Measurements from ENCODE around the gene DNM3. TPM values are rescaled to one million over a fixed set of nuclear protein-coding genes. Genes with fewer than 3 reads are reported as not detected.

DNM3 gene
- total and polyA plus RNA-seq, 10 of the 15 experiments (the other 5 are each of a cell fraction or from before 2014, with no cell fraction given), result 0.03 to 1.5 (median 0.08) TPM; not detected in 3

DNA sequence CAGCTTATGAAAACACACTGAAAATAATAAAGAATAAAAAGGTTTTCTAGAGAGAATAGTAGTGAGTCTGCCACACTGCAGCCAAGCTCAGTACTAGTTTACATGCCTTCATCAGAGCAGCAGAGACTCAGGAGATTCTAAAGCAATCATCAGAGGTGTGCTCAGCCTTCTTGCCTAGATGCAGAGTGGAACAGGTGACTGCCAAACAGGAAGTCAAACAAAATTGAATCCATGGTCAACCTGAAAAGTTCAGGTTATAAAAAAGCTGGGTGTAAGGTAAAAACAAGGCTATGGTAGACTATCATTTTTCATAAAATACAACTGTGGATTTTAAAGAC, 413.9 kb downstream of the DNM3 start:
- H3K36me3 ChIP-seq (ENCODE audit: control insufficient read depth in 2 of 2, insufficient read depth in 2 of 2, low read length in 1 of 2), result no peaks in the 10 kb centered on the region
- RAD21 ChIA-PET (ENCODE audit: unreplicated experiment), result interaction anchor here (0.6 to 1.1 kb wide), 4 partner anchors 70 to 88 kb away, joined by 3 read pairs; no protein-coding TSS in a partner anchor
- no peaks in the 10 kb centered on the region for H3K27me3 ChIP-seq (replicated peaks in 1 of 2; ENCODE audit: control insufficient read depth in 2 of 2, insufficient read depth in 2 of 2, low read length in 1 of 2)
- TF ChIP-seq POLR2AphosphoS5 (IDR thresholded peaks at IDR 0.05; ENCODE audit: low read length) (no peak), RCOR1 (conservative IDR thresholded peaks at IDR 0.05; ENCODE audit: low read depth, low read length) (no peak), SIN3A (IDR thresholded peaks at IDR 0.05; ENCODE audit: low read depth, low read length) (no peak), MTA3 (IDR thresholded peaks at IDR 0.05; ENCODE audit: borderline replicate concordance, low read length) (no peak), SUPT20H (IDR thresholded peaks at IDR 0.05; ENCODE audit: borderline replicate concordance, control insufficient read depth, low read depth, low read length) (no peak), ZNF217 (IDR thresholded peaks at IDR 0.05) (no peak), YY1 (IDR thresholded peaks at IDR 0.05; ENCODE audit: low read depth, low read length) (no peak), SMC3 (IDR thresholded peaks at IDR 0.05; ENCODE audit: borderline replicate concordance, low read length) (no peak)
- TF ChIP-seq, protein P1, sequence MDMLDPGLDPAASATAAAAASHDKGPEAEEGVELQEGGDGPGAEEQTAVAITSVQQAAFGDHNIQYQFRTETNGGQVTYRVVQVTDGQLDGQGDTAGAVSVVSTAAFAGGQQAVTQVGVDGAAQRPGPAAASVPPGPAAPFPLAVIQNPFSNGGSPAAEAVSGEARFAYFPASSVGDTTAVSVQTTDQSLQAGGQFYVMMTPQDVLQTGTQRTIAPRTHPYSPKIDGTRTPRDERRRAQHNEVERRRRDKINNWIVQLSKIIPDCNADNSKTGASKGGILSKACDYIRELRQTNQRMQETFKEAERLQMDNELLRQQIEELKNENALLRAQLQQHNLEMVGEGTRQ (IDR thresholded peaks at IDR 0.05; ENCODE audit: borderline replicate concordance, low read depth, low read length), result no peak
- POLR2A ChIA-PET, result interaction anchor here (0.6 to 0.7 kb wide), 2 partner anchors 15 to 125 kb away, joined by 4 to 6 read pairs; no protein-coding TSS in a partner anchor
- CTCF ChIA-PET, result interaction anchor here (0.6 kb wide), 1 partner anchor 253 kb away, joined by 3 read pairs; no protein-coding TSS in a partner anchor
- in situ Hi-C loops (cut with MboI), result no loop called here
- no peak overlapping the region for H3K27ac ChIP-seq (ENCODE audit: control insufficient read depth, insufficient read depth)
- H3K9me3 ChIP-seq (replicated peaks; ENCODE audit: control insufficient read depth, insufficient read depth, low read length), result no peaks in the 10 kb centered on the region; the same call in 1 of the 3 replicates
- H3K79me2 ChIP-seq (ENCODE audit: control insufficient read depth, insufficient read depth, low read length), result no peaks in the 10 kb centered on the region
- SMC1A ChIA-PET (ENCODE audit: uncharacterized antibody, unreplicated experiment), result interaction anchor here (0.8 to 2.5 kb wide), 11 partner anchors 8 to 107 kb away, joined by 3 to 11 read pairs (median 4); no protein-coding TSS in a partner anchor
- no peak overlapping the region for H3K4me3 ChIP-seq
- intact Hi-C loops (cut with micrococcal nuclease; ENCODE audit: unreplicated experiment), result loop anchor here (5.0 kb wide), 1 partner anchor 68 kb away; no protein-coding TSS in a partner anchor
- peaks cover 8% of the 10 kb centered on the region; the same call in 1 of the 2 replicates for H3K4me1 ChIP-seq (ENCODE audit: control insufficient read depth, insufficient read depth, low read length)
- H3K4me2 ChIP-seq (ENCODE audit: control insufficient read depth, insufficient read depth), result no peak overlapping the region
- no peaks in the 10 kb centered on the region for H4K20me1 ChIP-seq (ENCODE audit: control insufficient read depth, insufficient read depth)
- no peak overlapping the region for H3K9ac ChIP-seq (ENCODE audit: control insufficient read depth, insufficient read depth, low read length)
- no TSS peak for BruUV-seq (replicated peaks)
- DNase-seq (ENCODE audit: low read depth, low spot score) (no peak), ATAC-seq (peak; percentile 73), FAIRE-seq (no peak)
- H2AFZ ChIP-seq (ENCODE audit: control insufficient read depth, low read depth, low read length), result peak overlapping the region; percentile 46; the same call in 1 of the 2 replicates

Measured in GM12878 (cell line).